22Rv1 (cell line): ENCODE data around the gene USP11.

ENCODE experiments used
- CTCF ChIP-seq: fragments of 450-650 bp; IDR thresholded peaks from 2 replicates; pipeline ENCODE4 v1.5.1; 2017; ENCODE audit warnings: mild to moderate bottlenecking
- ZFX ChIP-seq: fragments of 450-650 bp; IDR thresholded peaks from 2 replicates; pipeline ENCODE4 v1.6.1; 2017; ENCODE audit warnings: antibody characterized with exemption, borderline replicate concordance

DNA sequence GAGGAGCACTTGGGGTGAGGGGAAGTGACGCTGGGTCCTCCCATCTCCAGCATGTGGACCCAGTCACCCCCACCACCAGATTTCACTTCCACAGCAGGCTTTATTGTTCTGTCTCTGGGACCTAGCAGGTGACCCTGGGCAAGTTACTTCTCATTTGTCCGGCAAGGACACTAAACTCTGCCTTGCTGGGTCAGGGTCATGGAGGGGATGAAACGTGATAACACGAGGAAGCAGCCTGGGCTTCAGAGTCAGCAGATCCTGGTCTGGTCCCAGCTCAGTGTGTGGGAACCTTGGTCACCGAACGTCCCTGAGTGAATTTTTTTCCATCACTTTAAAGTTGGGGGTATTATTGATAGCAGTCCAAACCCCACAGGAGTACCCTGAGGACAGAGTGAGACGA, 35.3 kb upstream of the USP11 start:
- TF ChIP-seq ZFX: no peak
- no peak for TF ChIP-seq CTCF
